Fibroblast of the conjunctiva (primary cell): Measurements from ENCODE around the gene SIRT7.

Experiments
- DNase-seq: peaks from one replicate; pipeline ENCODE4 v3.0.0-alpha.2; 2010; ENCODE audit warnings: low read depth

The SIRT7 gene

GRCh38 chr17:81863833-81864768, 53.9 kb downstream of the SIRT7 start:
- DNase-seq, result no peak

- no peak for DNase-seq
Measured at GRCh38 chr17:81863123-81863675, 54.8 kb downstream of the SIRT7 start.
